GM12874 (cell line): ENCODE data around the gene VPS16.

ENCODE experiments used
- CTCF ChIP-seq: IDR thresholded peaks from 2 replicates; pipeline ENCODE4 v1.5.1; 2011; ENCODE audit warnings: low read depth, mild to moderate bottlenecking, control low read depth, low read length, moderate library complexity; ENCODE audit not compliant: insufficient read depth

The VPS16 gene

GRCh38 chr20:2874456-2874855, 33.9 kb downstream of the VPS16 start:
- TF ChIP-seq CTCF, result no peak

DNA sequence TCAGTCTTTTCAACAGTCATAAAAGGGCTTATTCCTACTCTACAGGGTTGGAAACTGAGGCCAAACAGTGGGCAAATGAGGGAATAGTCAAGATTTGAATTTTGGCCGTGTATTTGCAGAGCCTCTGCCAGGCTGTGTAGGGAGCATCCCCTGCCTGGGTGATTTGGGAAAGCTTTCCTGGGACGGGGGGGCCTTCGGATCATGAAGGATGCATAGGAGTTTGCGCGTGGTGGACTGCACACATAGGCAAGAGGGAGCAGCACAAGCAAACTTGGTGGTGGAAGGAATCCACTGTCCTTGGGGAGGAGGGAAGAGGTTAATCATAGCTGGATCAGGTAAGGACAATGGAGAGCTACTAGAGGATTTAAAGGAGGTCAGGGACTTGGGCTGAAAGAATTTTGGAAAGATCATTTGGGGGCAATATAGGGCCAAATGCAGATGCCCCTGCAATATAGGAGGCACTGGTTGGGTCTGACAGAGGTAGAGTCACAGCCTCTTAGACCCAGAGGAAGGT, 35.2 kb downstream of the VPS16 start:
- TF ChIP-seq CTCF, result no peak

DNA sequence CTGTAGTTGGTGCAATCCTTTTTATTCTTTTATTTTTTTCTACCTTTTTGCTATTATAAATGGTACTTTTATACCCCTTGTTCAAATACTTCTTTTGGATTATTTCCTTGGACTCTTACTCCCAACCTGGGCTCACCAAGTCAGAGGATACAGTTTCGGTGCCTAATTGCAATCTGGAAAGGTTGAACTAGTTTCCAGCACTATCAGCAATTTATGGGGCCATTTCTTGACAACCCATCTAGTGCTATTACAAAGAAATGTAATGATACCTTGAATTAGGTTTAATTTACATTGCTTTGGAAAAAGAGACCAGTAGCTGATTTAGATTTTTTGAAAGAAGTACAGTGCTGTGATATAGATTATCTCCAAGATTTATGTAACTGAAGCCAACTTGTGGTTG, 38.0 kb downstream of the VPS16 start:
- no peak for TF ChIP-seq CTCF

DNA sequence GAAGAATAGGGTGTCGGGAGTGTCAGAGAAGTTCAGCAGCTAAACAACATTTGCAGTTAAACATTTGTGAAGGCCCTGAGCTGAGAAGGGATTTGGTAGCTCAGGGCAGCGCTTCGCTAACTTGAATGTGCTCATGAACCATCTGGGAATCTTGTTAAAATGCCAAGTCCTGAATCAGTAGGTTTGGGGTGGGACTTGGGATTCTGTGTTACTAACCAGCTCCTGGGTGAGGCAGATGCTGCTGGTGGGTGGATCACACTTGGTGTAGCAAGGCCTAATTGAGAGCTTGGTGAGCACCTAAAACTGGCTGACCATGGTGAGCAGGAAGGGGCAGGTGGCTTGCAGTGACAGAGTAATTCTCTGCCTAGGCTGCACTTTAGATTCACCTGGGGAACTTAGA, 38.6 kb downstream of the VPS16 start:
- TF ChIP-seq CTCF, result no peak

DNA sequence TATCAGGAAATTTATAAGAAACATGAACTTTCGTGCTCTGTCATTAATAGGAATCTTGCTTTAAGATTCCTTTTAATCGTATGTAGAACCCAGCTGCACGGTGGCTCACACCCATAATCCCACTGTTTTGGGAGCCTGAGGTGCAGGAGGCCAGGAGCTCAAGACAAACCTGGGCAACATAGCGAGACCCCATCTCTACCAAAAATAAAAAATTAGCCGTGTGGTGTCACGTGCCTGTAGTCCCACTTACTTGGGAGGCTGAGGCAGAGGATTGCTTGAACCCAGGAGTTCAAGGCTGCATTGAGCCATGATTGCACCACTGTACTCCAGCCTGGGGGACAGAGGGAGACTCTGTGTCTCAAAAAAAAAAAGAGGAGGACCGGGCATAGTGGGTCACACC, 40.1 kb downstream of the VPS16 start:
- no peak for TF ChIP-seq CTCF

DNA sequence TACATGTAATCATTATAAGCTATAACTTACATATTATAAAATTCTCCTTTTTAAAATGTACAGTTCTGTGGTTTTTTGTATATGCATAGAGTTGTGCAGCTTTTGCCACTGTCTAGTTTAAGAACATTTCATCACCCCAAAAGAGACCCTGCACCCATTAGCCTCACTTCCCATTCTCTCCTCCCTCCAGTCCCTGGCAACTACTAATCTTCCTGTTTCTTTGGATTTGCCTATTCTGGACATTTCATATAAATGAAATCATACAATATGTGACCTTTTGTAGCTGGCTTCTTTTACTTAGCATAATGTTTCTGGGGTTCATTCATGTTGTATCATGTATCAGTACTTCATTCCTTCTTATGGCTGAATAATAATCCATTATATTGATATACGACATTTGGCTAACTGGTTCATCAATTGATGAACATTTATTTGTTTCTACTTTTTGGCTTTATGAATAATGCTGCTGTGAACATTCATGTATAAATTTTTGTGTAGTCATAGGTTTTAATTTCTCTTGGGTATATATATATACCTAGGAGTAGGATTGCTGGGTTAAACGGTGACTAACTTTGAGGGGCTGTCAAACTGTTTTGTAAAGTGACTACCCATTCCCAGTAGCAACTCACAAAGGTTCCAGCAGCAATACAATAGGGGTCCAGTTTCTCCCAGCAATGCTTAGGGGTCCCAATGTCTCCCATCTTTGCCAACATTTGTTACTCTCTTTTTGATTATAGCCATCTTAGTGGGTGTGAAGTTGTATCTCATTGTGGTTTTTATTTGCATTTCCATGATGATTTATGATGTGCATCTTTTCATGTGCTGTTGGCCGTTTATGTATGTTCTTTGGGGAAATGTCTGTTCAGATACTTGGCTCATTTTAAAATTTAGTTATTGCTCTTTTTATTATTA, 43.4 kb downstream of the VPS16 start:
- TF ChIP-seq CTCF, result no peak

DNA sequence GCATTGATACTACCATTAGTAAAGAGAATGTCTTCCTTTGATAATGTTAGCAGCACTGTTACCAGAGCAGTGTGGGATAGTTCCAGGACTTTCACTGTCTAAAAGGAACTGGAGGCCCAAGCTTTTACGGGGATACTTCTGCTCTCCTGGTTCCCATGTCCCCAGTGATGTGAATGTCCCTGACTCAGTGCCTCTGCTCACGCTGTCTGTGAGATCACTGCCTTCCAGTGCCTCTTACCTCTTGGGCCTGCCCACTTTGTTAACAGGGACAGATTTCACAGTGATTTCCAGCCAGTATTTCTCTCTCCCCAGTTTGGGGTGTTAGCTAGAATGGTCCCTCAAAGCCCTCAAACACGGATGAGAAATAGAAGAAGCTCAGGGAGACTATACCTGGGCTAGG, 47.2 kb downstream of the VPS16 start:
- TF ChIP-seq CTCF, result no peak
